K562 (cell line): ENCODE data around the gene TAF1L. TPM values are rescaled to one million over a fixed set of nuclear protein-coding genes. Genes with fewer than 3 reads are reported as not detected.

Experiments
- HEY1 ChIP-seq: fragments of 250-450 bp; sonication (Bioruptor Pico); IDR thresholded peaks from 2 replicates; pipeline ENCODE4 v1.5.0; 2020; ENCODE audit warnings: mild to moderate bottlenecking, moderate library complexity, borderline replicate concordance
- JUNB ChIP-seq: fragments of 450-650 bp; formaldehyde crosslinking; conservative IDR thresholded peaks from 2 replicates; pipeline ENCODE4 v1.4.0; 2020; ENCODE audit warnings: mild to moderate bottlenecking
- MBD2 ChIP-seq: sonication (generic); IDR thresholded peaks from 2 replicates; pipeline ENCODE4 v1.6.1; 2016; ENCODE audit warnings: low read depth, borderline replicate concordance
- MCM3 ChIP-seq: fragments of 450-650 bp; IDR thresholded peaks from 2 replicates; pipeline ENCODE4 v1.6.1; 2016
- MGA ChIP-seq: fragments of 450-650 bp; IDR thresholded peaks from 2 replicates; pipeline ENCODE4 v1.6.1; 2016; ENCODE audit warnings: mild to moderate bottlenecking, moderate library complexity
- MTA3 ChIP-seq: fragments of 450-650 bp; formaldehyde crosslinking; IDR thresholded peaks from 2 replicates; pipeline ENCODE4 v1.6.1; 2017; ENCODE audit warnings: mild to moderate bottlenecking, borderline replicate concordance
- NBN ChIP-seq: fragments of 450-650 bp; IDR thresholded peaks from 2 replicates; pipeline ENCODE4 v1.6.1; 2016; ENCODE audit warnings: low read depth, mild to moderate bottlenecking
- NCOA2 ChIP-seq, 2 experiments: fragments of 450-650 bp; IDR thresholded peaks; 2 replicates each; pipeline ENCODE4 v1.6.1; 2018; ENCODE audit warnings: mild to moderate bottlenecking in 2 of 2, moderate library complexity in 1 of 2; ENCODE audit not compliant: partially characterized antibody in 2 of 2
- SMAD1 ChIP-seq: fragments of 150-350 bp; IDR thresholded peaks from 2 replicates; pipeline ENCODE4 v1.6.1; 2014; ENCODE audit warnings: low read length, low read depth; ENCODE audit not compliant: partially characterized antibody
- ZFP91 ChIP-seq: sonication (generic); formaldehyde crosslinking; IDR thresholded peaks from 2 replicates; pipeline ENCODE4 v1.8.0; 2022; ENCODE audit warnings: mild to moderate bottlenecking, missing genetic modification reagents
- ZNF175 ChIP-seq: fragments of 200-800 bp; sonication (Bioruptor generic); IDR thresholded peaks from 2 replicates; pipeline ENCODE4 v1.6.1; 2016; ENCODE audit warnings: low read depth, mild to moderate bottlenecking, missing genetic modification characterization, missing compliant biosample characterization
- ZNF280A ChIP-seq: fragments of 450-650 bp; IDR thresholded peaks from 2 replicates; pipeline ENCODE4 v1.6.1; 2018; ENCODE audit warnings: mild to moderate bottlenecking, low read depth; ENCODE audit not compliant: partially characterized antibody
- polyA plus RNA-seq, 8 experiments: library from polyadenylated mRNA; depleted of rRNA in 4 of 8; stranded (reverse) in 5 of 8; unstranded in 3 of 8; fragments of >200 nt; fragmentation: Nextera tagmentation in 2 of 8; fragmentation: Illumina TruSeq in 1 of 8; extraction: Ambion mirVana in 2 of 8; extraction: Trizol in 1 of 8; gene quantifications; 2 replicates each; pipeline versions ENCODE4 v1.2.1 to v1.2.3, GENCODE V29; 2011 to 2014; ENCODE audit warnings: inconsistent platforms in 1 of 8, missing spikeins in 1 of 8
- total RNA-seq, 7 experiments: library from RNA; depleted of rRNA in 6 of 7; stranded (reverse); fragments of >200 nt in 6 of 7; fragmentation: Illumina TruSeq in 2 of 7; extraction: Trizol in 2 of 7; gene quantifications; 2 replicates each; pipeline versions ENCODE4 v1.2.1 to v1.2.3, GENCODE V29; 2011 to 2021; ENCODE audit warnings: low replicate concordance in 1 of 7
- TF ChIP-seq, protein P1 (sequence below): sonication (generic); formaldehyde crosslinking; IDR thresholded peaks from 2 replicates; pipeline ENCODE4 v1.8.1; 2023; ENCODE audit warnings: mild to moderate bottlenecking, missing genetic modification reagents, moderate library complexity

Gene TAF1L
- total and polyA plus RNA-seq, 9 of the 15 experiments (the other 6 are each of a cell fraction or from before 2014, with no cell fraction given): 0.01 to 0.04 (median 0.03) TPM; not detected in 3

DNA sequence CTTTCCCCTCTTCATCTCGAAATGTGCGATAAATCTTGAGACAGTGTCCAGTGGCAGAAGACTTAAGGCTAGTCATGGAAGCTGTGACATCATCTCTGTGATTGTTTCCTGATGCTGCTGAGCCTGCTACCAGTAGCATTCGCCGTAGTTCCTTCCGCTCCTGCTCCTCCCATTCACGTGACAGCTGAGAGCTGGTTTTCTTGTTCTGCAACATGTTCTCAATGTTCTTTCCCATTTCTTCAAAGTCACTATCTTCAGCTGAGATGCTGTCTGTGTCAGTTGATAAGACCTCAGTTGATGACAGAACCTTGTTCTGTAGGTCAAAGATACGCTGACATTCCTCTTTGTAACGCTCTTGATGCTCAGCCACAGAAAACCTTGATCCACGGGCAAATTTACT is 3.5 kb downstream of the TAF1L start (continued):
- TF ChIP-seq MGA: no peak
- no peak for TF ChIP-seq NBN
- no peak for TF ChIP-seq MTA3
- no peak for TF ChIP-seq SMAD1
- TF ChIP-seq MCM3: no peak
- no peak for TF ChIP-seq HEY1 (CRISPR knock-in tag)
- TF ChIP-seq, protein P1, sequence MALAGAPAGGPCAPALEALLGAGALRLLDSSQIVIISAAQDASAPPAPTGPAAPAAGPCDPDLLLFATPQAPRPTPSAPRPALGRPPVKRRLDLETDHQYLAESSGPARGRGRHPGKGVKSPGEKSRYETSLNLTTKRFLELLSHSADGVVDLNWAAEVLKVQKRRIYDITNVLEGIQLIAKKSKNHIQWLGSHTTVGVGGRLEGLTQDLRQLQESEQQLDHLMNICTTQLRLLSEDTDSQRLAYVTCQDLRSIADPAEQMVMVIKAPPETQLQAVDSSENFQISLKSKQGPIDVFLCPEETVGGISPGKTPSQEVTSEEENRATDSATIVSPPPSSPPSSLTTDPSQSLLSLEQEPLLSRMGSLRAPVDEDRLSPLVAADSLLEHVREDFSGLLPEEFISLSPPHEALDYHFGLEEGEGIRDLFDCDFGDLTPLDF: no peak
- no peak for TF ChIP-seq ZFP91
- no peak for TF ChIP-seq NCOA2 (IDR thresholded peaks at IDR 0.05; ENCODE audit: partially characterized antibody in 2 of 2)
- TF ChIP-seq MBD2: no peak
- no peak for TF ChIP-seq JUNB (CRISPR knock-in tag)
- no peak for TF ChIP-seq ZNF280A
- TF ChIP-seq ZNF175 (CRISPR knock-in tag): no peak
